Muscle layer of duodenum (tissue), 2 donors: ENCODE results near the gene KIAA0825.

ENCODE experiments used
- H3K27ac ChIP-seq: one replicate; pipeline ENCODE4 v1.7.0; 2013; ENCODE audit warnings: mild to moderate bottlenecking, low read length
- H3K27me3 ChIP-seq: one replicate; pipeline ENCODE4 v1.7.0; 2013; ENCODE audit warnings: low read depth, mild to moderate bottlenecking, control low read depth, low read length
- H3K36me3 ChIP-seq, 2 donors: one replicate each; pipeline ENCODE4 v1.7.0; 2013; ENCODE audit warnings: low read length in 2 of 2, control low read depth in 1 of 2, mild to moderate bottlenecking in 1 of 2; ENCODE audit not compliant: insufficient read depth in 2 of 2, control insufficient read depth in 1 of 2
- H3K4me1 ChIP-seq, 2 donors: one replicate each; pipeline ENCODE4 v1.7.0; 2013; ENCODE audit warnings: low read length in 2 of 2, mild to moderate bottlenecking in 2 of 2, control low read depth in 1 of 2, moderate library complexity in 1 of 2; ENCODE audit not compliant: insufficient read depth in 2 of 2, control insufficient read depth in 1 of 2
- H3K4me3 ChIP-seq, 2 donors: one replicate each; pipeline ENCODE4 v1.7.0; 2013; ENCODE audit warnings: low read length in 2 of 2, low read depth in 1 of 2, mild to moderate bottlenecking in 1 of 2
- H3K9me3 ChIP-seq, 2 donors: one replicate each; pipeline ENCODE4 v1.7.0; 2013; ENCODE audit warnings: low read length in 2 of 2, control low read depth in 1 of 2, mild to moderate bottlenecking in 1 of 2; ENCODE audit not compliant: control insufficient read depth in 1 of 2
- donor health status: healthy.

Gene KIAA0825

GRCh38 chr5:94239266-94239665, 379.1 kb downstream of the KIAA0825 start:
- no peaks in the 10 kb centered on the region for H3K36me3 ChIP-seq
- H3K4me3 ChIP-seq = no peak overlapping the region
- no peak overlapping the region for H3K27ac ChIP-seq
- peaks cover 5 to 11% of the 10 kb centered on the region in 2 donors for H3K4me1 ChIP-seq
- H3K27me3 ChIP-seq = no peaks in the 10 kb centered on the region
- peaks cover 0 to 5% of the 10 kb centered on the region in 2 donors for H3K9me3 ChIP-seq

GRCh38 chr5:94234987-94235386, 383.4 kb downstream of the KIAA0825 start:
- Histone ChIP-seq H3K36me3 (no peaks in the 10 kb centered on the region), H3K27me3 (no peaks in the 10 kb centered on the region)

GRCh38 chr5:94228791-94229190, 389.6 kb downstream of the KIAA0825 start:
- H3K4me1 ChIP-seq = no peaks in the 10 kb centered on the region
- no peaks in the 10 kb centered on the region for H3K27me3 ChIP-seq
- H3K9me3 ChIP-seq = peaks cover 0 to 2% of the 10 kb centered on the region in 2 donors
- H3K36me3 ChIP-seq = no peaks in the 10 kb centered on the region
- no peak overlapping the region for H3K4me3 ChIP-seq
- H3K27ac ChIP-seq = no peak overlapping the region

More at GRCh38 chr5:94234987-94235386, 383.4 kb downstream of the KIAA0825 start:
- Histone ChIP-seq H3K9me3 (peaks cover 0 to 5% of the 10 kb centered on the region in 2 donors), H3K27ac (no peak overlapping the region), H3K4me3 (no peak overlapping the region), H3K4me1 (peaks cover 0 to 5% of the 10 kb centered on the region in 2 donors)

- H3K4me1 ChIP-seq = no peaks in the 10 kb centered on the region
- H3K4me3 ChIP-seq = no peak overlapping the region
- peaks cover 0 to 2% of the 10 kb centered on the region in 2 donors for H3K9me3 ChIP-seq
- H3K27me3 ChIP-seq = no peaks in the 10 kb centered on the region
- no peak overlapping the region for H3K27ac ChIP-seq
- H3K36me3 ChIP-seq = no peaks in the 10 kb centered on the region
These were observed 395.2 kb downstream of the KIAA0825 start for GRCh38 chr5:94223235-94223634.

GRCh38 chr5:94218374-94218773, 400.0 kb downstream of the KIAA0825 start:
- Histone ChIP-seq H3K9me3 (no peaks in the 10 kb centered on the region), H3K27ac (no peak overlapping the region), H3K4me1 (no peaks in the 10 kb centered on the region), H3K36me3 (no peaks in the 10 kb centered on the region), H3K27me3 (no peaks in the 10 kb centered on the region), H3K4me3 (no peak overlapping the region)

GRCh38 chr5:94217745-94218144, 400.7 kb downstream of the KIAA0825 start:
- Histone ChIP-seq H3K27ac (no peak overlapping the region), H3K27me3 (no peaks in the 10 kb centered on the region), H3K36me3 (no peaks in the 10 kb centered on the region), H3K9me3 (no peaks in the 10 kb centered on the region), H3K4me3 (no peak overlapping the region), H3K4me1 (no peaks in the 10 kb centered on the region)

- no peaks in the 10 kb centered on the region for H3K4me1 ChIP-seq
- H3K27me3 ChIP-seq = no peaks in the 10 kb centered on the region
- H3K4me3 ChIP-seq = no peak overlapping the region
- H3K9me3 ChIP-seq = no peaks in the 10 kb centered on the region
- H3K27ac ChIP-seq = no peak overlapping the region
- H3K36me3 ChIP-seq = no peaks in the 10 kb centered on the region
These were observed 401.2 kb downstream of the KIAA0825 start for GRCh38 chr5:94217216-94217615.

GRCh38 chr5:94212476-94212875, 405.9 kb downstream of the KIAA0825 start:
- Histone ChIP-seq H3K27me3 (no peaks in the 10 kb centered on the region), H3K36me3 (no peaks in the 10 kb centered on the region), H3K4me1 (no peaks in the 10 kb centered on the region), H3K27ac (no peak overlapping the region), H3K4me3 (no peak overlapping the region), H3K9me3 (no peaks in the 10 kb centered on the region)

- H3K36me3 ChIP-seq = no peaks in the 10 kb centered on the region
- no peaks in the 10 kb centered on the region for H3K27me3 ChIP-seq
- H3K4me3 ChIP-seq = no peak overlapping the region
- no peaks in the 10 kb centered on the region for H3K9me3 ChIP-seq
- no peak overlapping the region for H3K27ac ChIP-seq
- no peaks in the 10 kb centered on the region for H3K4me1 ChIP-seq
These were observed 408.5 kb downstream of the KIAA0825 start for GRCh38 chr5:94209774-94210355.

- Histone ChIP-seq H3K27ac (no peak overlapping the region), H3K27me3 (no peaks in the 10 kb centered on the region), H3K9me3 (no peaks in the 10 kb centered on the region), H3K4me3 (no peak overlapping the region), H3K4me1 (no peaks in the 10 kb centered on the region), H3K36me3 (no peaks in the 10 kb centered on the region)
These were observed 409.1 kb downstream of the KIAA0825 start for GRCh38 chr5:94209272-94209671.

- no peaks in the 10 kb centered on the region for H3K36me3 ChIP-seq
- no peak overlapping the region for H3K4me3 ChIP-seq
- H3K27me3 ChIP-seq = no peaks in the 10 kb centered on the region
- no peak overlapping the region for H3K27ac ChIP-seq
- H3K4me1 ChIP-seq = no peaks in the 10 kb centered on the region
- H3K9me3 ChIP-seq = no peaks in the 10 kb centered on the region
These were observed 418.8 kb downstream of the KIAA0825 start for GRCh38 chr5:94199566-94199965.

- H3K9me3 ChIP-seq = no peaks in the 10 kb centered on the region
- no peaks in the 10 kb centered on the region for H3K4me1 ChIP-seq
- no peaks in the 10 kb centered on the region for H3K36me3 ChIP-seq
- H3K27ac ChIP-seq = no peak overlapping the region
- H3K4me3 ChIP-seq = no peak overlapping the region
- H3K27me3 ChIP-seq = no peaks in the 10 kb centered on the region
These were observed 420.4 kb downstream of the KIAA0825 start for GRCh38 chr5:94197970-94198369.
